HG03175 (cell line): ENCODE measurements around the gene AURKAIP1.
"Not testable (repeated sequence)": the region's sequence is repeated elsewhere in the genome, so short reads cannot be mapped to it uniquely, and the experiment has no call there.

Experiments
- ATAC-seq: cut with Tn5 transposase; IDR thresholded peaks from one replicate; pipeline ENCODE4 v1.9.1; 2021; ENCODE audit warnings: mild to moderate bottlenecking, moderate library complexity; ENCODE audit not compliant: unreplicated experiment

Gene AURKAIP1

GRCh38 chr1:1387098-1388077 lies 12.4 kb upstream of the AURKAIP1 start:
- ATAC-seq = no peak

DNA sequence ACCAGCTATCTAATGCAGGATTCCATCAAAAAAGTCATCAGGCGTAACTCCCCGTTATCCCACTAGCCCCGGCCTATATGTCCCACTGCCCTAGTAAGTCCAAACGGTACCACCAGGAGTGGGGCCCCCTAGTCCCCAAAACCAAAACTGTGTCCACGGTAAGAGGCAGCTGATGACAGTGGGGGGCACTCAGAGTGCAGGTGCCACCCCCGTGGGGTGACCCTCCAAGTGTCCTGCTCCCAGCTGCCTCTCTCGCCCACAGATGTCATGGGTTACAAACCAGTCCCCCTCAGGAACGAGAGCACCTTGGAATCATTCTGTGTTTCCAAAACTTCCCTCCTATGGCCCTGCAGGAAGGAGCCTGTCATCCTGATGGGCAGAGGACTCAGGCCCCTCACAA lies 10.9 kb upstream of the AURKAIP1 start:
- no peak for ATAC-seq

GRCh38 chr1:1385339-1385738 lies 10.3 kb upstream of the AURKAIP1 start:
- ATAC-seq = not testable (repeated sequence)

- ATAC-seq = no peak
These were observed 6.3 kb upstream of the AURKAIP1 start for GRCh38 chr1:1381294-1381693.

DNA sequence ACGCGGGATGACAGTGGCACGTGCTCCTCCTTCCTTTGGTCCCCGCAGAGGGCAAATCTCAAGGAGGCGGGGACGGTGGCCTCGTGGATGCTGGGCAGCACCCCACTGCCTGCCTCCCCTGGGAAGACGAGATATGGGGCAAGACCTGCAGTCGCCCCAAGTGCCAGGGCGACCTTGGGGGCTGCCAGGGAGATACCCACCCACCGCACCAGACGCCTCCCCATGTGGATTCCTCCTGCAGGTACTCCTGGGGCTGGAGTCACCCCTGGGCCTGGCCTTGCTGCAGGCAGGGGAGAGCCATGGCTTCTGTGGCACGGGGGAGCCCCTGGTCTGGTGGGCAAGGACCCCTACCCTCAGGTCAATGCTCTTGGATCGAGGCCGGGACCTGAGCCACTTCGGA lies 5.9 kb upstream of the AURKAIP1 start:
- no peak for ATAC-seq

GRCh38 chr1:1377540-1378205 lies 2.7 kb upstream of the AURKAIP1 start:
- ATAC-seq = no peak

GRCh38 chr1:1376551-1377226 lies 1.7 kb upstream of the AURKAIP1 start:
- ATAC-seq = no peak

GRCh38 chr1:1374589-1374928 lies 448 bp downstream of the AURKAIP1 start:
- ATAC-seq = peak; percentile 3

DNA sequence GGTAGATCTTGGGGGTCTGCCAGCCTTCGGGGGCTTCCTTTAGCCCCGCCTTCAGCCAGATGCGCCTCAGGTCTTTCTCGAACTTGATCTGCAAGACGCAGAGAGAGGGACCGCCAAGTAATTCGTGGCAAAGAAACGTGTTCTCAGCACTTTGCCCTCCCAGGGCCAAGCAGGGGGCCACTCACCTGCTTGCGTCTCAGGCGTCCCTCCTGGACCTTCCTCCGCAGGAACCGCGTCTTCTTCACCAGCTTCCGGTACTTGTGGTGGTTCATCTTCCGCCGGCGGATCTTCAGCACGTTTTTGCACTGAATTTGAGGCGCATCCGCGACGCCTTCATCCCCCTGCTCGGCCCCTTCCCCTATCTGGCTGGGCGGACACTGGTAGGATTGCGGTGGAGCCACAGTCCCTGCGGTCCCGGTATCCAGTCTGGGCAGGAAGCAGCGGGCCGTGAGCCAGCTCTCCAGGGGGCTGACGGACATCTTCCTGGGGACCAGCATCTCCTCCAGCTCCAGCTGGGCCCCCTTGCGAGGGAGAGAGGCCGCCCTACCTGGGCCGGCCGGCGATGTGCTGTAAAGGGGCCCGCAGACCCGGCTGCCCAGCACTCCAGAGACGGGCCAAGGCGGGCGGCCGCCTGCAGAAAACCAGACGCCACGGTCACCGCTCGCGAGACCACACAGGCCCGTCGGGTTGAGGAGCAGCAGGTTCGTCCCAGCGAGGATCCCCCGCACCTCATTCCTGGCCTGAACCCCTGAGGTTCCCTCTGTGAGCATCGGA lies 1.0 kb downstream of the AURKAIP1 start:
- ATAC-seq = no peak

DNA sequence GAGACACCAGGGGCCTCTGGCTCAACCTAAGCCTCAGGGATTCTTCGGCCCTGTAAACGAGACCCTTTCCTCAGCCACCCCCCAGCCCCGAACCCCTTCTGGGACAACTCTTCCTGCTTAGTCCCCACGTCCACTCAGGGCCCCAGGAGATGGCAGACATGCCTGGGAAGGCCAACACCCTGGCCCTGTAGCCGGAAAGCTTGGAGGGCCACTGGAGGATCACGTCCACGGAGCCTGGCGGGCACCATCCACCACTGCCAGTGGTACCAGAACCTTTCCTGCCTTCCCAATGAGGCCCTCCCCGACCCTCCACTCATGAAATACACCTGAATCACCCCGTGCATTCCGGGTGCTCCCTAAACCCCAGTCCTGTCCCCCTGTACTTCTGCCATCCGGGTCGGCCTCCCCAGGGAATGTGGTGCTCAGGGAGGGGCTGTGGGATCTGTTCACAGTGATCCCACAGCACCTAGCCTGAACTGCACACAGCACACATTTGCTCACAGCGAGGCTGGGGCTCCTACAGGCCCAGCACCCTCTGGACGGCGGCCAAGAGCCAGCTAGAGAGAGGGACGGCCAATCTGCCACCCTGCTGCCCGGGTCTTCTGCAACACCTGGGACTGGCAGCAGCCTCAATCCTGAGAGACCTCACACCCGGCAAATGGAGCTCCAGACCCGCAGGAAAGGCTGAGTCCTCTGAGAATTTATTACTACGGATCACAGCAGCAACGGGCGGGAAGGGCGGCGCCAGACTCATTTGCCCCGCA lies 1.8 kb downstream of the AURKAIP1 start:
- no peak for ATAC-seq

DNA sequence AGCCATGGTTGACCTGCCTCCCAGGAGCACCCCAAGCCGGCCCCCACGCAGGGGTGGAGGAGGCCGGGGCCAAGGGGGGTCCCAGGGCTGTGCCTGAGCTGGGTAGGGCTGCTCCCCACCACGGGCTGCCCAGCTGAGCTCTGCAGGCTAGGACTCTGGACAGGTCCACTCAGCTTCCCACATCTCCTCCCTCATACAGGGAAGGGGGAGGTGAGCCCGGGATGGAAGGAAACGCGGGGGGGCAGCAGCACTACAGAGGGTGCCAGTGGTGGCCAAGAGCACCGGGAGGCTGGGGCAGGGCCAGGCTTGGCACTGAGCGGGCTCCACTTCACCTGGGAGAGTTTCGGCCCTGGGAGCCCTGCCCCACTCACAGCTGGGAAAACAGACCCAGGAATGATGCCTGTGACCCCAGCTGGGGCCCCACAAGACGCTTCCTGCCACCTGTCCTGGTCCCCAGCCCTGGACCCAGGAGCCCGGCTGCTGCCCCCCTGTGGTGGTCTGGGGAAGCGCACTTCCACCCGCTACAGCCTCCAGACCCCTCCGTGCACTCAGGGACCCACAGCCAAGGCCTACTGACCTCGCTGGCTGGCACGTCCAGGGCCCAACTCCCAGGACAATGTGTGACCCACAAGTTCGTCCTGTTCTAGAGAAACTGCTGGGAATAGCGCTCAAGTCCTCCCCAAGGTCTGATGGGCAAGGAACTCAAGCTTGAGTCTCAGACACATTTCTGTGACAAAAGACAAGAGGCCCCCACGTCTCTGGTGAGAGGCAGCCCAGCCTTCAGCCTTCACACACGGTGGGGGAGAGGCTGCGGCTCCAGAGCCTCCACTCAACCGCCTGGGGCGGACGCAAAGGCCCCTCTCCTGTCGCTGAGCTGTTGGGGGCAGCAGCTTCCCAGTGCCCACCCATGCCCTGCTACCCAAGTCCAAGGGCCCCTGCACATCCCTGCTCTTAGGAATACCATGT lies 3.0 kb downstream of the AURKAIP1 start:
- no peak for ATAC-seq

DNA sequence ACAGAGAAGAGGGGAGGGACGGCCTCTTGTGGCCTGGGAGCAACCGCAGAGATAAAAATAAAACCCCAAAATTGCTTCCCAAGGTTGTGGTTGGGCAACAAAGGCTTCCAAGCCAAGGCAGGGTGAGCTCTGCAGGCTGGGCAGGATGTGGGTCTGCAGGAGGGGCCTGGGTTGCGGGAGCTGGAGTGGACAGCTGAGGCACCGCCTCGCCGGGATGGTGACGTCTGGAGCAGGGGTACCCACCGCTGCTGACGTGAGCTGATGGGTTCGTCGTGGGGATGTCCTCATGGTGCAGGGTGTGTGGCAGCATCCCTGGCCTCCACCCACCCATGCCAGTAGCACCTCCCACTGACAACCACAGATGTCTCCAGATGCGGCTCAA lies 3.7 kb downstream of the AURKAIP1 start:
- ATAC-seq = no peak

DNA sequence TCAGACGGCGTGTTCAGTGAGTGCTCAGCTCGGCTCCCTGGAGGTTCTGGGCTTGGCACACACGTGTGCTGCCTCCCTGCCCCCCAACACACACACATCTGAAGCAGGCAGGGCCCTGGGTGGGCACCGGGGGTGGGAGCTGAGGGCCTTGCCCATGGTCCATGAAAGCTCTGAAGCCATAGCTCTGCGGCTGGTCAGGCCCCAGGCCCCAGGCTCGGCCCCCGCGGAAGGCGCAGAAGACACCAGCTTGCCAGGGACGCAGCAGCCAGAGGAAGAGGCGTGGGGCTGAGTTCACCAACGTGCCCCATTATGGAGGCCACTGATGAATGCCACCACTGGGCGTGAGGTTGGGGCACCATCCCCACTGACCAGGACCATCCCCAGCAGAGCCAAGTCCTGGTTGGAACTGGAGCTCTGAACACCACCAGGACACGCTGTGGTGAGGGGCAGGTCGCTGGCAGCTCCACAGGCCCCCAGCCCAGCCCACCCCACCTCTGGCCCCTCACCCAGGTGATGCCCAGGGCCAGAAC lies 4.2 kb downstream of the AURKAIP1 start:
- no peak for ATAC-seq

DNA sequence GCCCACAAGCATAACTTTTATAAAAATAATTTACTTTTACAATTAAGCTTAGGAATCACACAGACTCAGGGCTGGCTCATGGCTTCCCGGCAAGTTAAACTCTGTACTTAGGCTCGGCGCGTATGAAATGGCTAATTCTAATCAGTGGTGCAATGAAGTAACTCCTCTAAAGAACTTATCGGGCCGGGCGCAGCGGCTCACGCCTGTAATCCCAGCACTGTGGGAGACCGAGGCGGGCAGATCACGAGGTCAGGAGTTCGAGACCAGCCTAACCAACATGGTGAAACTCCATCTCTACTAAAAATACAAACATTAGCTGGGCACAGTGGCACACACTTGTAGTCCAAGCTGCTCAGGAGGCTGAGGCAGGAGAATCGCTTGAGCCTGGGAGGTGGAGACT lies 4.9 kb downstream of the AURKAIP1 start:
- ATAC-seq = not testable (repeated sequence)

DNA sequence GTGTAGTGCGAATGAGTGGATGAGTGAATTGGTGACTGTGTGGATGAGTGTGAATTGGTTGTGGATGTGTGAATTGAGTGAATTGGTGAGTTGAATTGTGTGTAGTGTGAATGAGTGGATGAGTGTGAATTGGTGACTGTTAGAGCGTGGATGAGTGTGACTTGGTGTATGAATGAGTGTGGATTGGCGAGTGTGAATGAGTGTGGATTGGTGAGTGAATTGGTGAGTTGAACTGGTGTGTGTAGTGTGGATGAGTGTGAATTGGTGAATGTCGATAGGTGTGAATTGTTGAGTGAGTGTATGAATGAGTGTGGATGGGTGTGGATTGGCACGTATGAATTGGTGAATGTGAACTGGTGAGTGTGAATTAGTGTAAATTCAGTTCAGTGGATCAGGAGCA lies 7.7 kb downstream of the AURKAIP1 start:
- no peak for ATAC-seq

- no peak for ATAC-seq
These were observed 8.3 kb downstream of the AURKAIP1 start for GRCh38 chr1:1366699-1367066.

DNA sequence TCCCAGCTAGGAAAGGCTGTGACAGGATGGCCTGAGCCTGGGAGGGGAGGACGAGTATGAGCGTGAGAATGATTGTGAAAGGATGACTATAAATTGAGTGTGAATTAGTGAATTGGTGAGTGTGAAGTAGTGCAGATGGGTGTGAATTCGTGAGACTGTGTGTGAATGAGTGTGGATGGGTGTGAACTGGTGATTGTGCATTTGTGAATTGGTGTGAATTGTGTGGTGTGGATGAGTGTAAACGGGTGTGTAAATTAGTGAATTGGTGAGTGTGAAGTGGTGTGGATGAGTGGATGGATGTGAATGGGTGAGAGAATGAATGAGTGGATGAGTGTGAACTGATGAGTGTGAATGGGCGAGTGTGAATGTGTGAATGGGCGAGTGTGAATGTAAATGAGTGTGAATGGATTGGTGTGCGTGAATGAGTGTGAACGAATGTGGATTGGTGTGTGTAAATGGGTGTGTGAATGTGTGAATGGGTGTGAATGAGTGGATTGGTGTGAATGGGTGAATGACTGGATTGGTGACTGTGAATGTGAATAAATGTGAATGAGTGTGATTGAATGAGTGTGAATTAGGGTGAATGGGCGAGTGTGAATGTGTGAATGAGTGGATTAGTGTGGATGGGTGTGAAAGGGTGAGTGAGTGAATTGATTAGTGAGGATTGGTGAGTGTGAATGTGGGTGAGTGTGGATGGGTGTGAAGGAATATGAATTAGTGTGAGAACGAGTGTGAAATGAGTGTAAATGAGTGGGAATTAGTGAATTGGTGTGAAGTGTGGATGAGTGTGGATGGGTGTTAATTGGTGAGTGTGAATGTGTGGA lies 8.9 kb downstream of the AURKAIP1 start:
- ATAC-seq = no peak

- ATAC-seq = no peak
These were observed 10.7 kb downstream of the AURKAIP1 start for GRCh38 chr1:1364266-1364665.
